RCC 7860 (cell line): ENCODE data around the gene RXFP4.
"Not testable (repeated sequence)": the region's sequence is repeated elsewhere in the genome, so short reads cannot be mapped to it uniquely, and the experiment has no call there.

Experiments
- DNase-seq: peaks from one replicate; pipeline ENCODE4 v3.0.0-alpha.2; 2015; ENCODE audit warnings: low spot score
- FAIRE-seq: peaks from 2 replicates; lab custom pipeline; 2012; peaks lifted over from hg19 to GRCh38; lab: Jason Lieb, UNC

Gene RXFP4

GRCh38 chr1:155929057-155929456 is 12.4 kb upstream of the RXFP4 start:
- no peak for DNase-seq

GRCh38 chr1:155930725-155931124 is 10.7 kb upstream of the RXFP4 start:
- DNase-seq, FAIRE-seq: not testable (repeated sequence)

More at GRCh38 chr1:155929057-155929456, 12.4 kb upstream of the RXFP4 start:
- FAIRE-seq = no peak

GRCh38 chr1:155931332-155932038 is 10.0 kb upstream of the RXFP4 start:
- DNase-seq (peak; percentile 14), FAIRE-seq (no peak)

GRCh38 chr1:155932081-155932480 is 9.4 kb upstream of the RXFP4 start:
- DNase-seq (peak; percentile 8), FAIRE-seq (no peak)

- DNase-seq = no peak
- FAIRE-seq = no peak
These were observed 9.0 kb upstream of the RXFP4 start for GRCh38 chr1:155932487-155932886.

- DNase-seq = no peak
- no peak for FAIRE-seq
These were observed 7.8 kb upstream of the RXFP4 start for GRCh38 chr1:155933591-155934096.

- FAIRE-seq (peak; percentile 91), DNase-seq (peak; percentile 95)
These were observed 7.1 kb upstream of the RXFP4 start, which contains the start of gene KHDC4 for GRCh38 chr1:155934097-155934935. Gene KHDC4, minus strand, starts transcription at chr1:155934413. Its CDS starts 40 bp downstream, at chr1:155934373.

GRCh38 chr1:155934936-155935590 is 6.4 kb upstream of the RXFP4 start:
- DNase-seq (peak; percentile 18), FAIRE-seq (no peak)

GRCh38 chr1:155938220-155938627 is 3.2 kb upstream of the RXFP4 start:
- FAIRE-seq = peak; percentile 22
- peak; percentile 62 for DNase-seq

- peak; percentile 39 for DNase-seq
- FAIRE-seq = no peak
These were observed 901 bp upstream of the RXFP4 start for GRCh38 chr1:155940482-155940992.

- FAIRE-seq (no peak), DNase-seq (no peak)
These were observed 550 bp downstream of the RXFP4 start for GRCh38 chr1:155941845-155942531.

- no peak for FAIRE-seq
These were observed 1.2 kb downstream of the RXFP4 start for GRCh38 chr1:155942578-155943141.

GRCh38 chr1:155944444-155944799 is 3.0 kb downstream of the RXFP4 start:
- FAIRE-seq = no peak
- DNase-seq = no peak

More at GRCh38 chr1:155942578-155943141, 1.2 kb downstream of the RXFP4 start:
- DNase-seq = no peak

- FAIRE-seq (no peak), DNase-seq (no peak)
These were observed 5.3 kb downstream of the RXFP4 start for GRCh38 chr1:155946633-155947219.

GRCh38 chr1:155947292-155947691 is 5.9 kb downstream of the RXFP4 start:
- DNase-seq = no peak
- no peak for FAIRE-seq

- FAIRE-seq = no peak
- DNase-seq = no peak
These were observed 6.3 kb downstream of the RXFP4 start for GRCh38 chr1:155947741-155948140.

- FAIRE-seq (no peak), DNase-seq (no peak)
These were observed 9.4 kb downstream of the RXFP4 start for GRCh38 chr1:155950829-155951228.

- FAIRE-seq = no peak
- DNase-seq = no peak
These were observed 10.5 kb downstream of the RXFP4 start for GRCh38 chr1:155951753-155952504.

GRCh38 chr1:155952505-155952890 is 11.1 kb downstream of the RXFP4 start:
- DNase-seq (no peak), FAIRE-seq (no peak)
